A673 (cell line): ENCODE data around the gene ZNF841. TPM values are rescaled to one million over a fixed set of nuclear protein-coding genes. Genes with fewer than 3 reads are reported as not detected.

ENCODE experiments used
- BruUV-seq: library from RNA; stranded (reverse); fragments of 400-500 nt; replicated peaks from 2 replicates; lab custom pipeline; 2021; lab: Mats Ljungman, UMichigan
- CTCF ChIA-PET: fragments of 300-600 bp; sonication (Branson Sonifier 250); formaldehyde crosslinking; loops from one replicate; lab custom pipeline; 2022; ENCODE audit warnings: antibody characterized with exemption; lab: Charles Lee
- POLR2A ChIA-PET: fragments of 300-600 bp; sonication (Branson Sonifier 250); formaldehyde crosslinking; loops from one replicate; lab custom pipeline; 2022; ENCODE audit warnings: antibody characterized with exemption; ENCODE audit not compliant: low non-redundant PET; lab: Charles Lee
- DNase-seq: peaks from one replicate; pipeline ENCODE4 v3.0.0-alpha.2; 2015; ENCODE audit warnings: low spot score
- H3K27ac ChIP-seq: fragments of 200-600 bp; sonication (generic); 2 replicates; pipeline ENCODE4 v1.5.1; 2016; ENCODE audit warnings: mixed run types, low read depth, mild to moderate bottlenecking, mixed read lengths, antibody characterized with exemption, low read length; ENCODE audit not compliant: poor library complexity, severe bottlenecking
- H3K27me3 ChIP-seq: fragments of 200-600 bp; sonication (generic); replicated peaks from 2 replicates; pipeline ENCODE4 v1.6.1; 2017; ENCODE audit warnings: mixed run types, low read depth, mild to moderate bottlenecking, mixed read lengths, antibody characterized with exemption, low read length; ENCODE audit not compliant: insufficient read depth, poor library complexity
- H3K36me3 ChIP-seq: fragments of 200-600 bp; sonication (generic); 2 replicates; pipeline ENCODE4 v1.6.1; 2016; ENCODE audit warnings: mixed run types, mild to moderate bottlenecking, mixed read lengths, antibody characterized with exemption, low read length; ENCODE audit not compliant: insufficient read depth, poor library complexity, severe bottlenecking
- H3K4me1 ChIP-seq: fragments of 200-600 bp; sonication (generic); 2 replicates; pipeline ENCODE4 v1.6.1; 2017; ENCODE audit warnings: mixed run types, mild to moderate bottlenecking, mixed read lengths, antibody characterized with exemption, low read length; ENCODE audit not compliant: insufficient read depth, poor library complexity, severe bottlenecking
- H3K4me3 ChIP-seq: fragments of 200-600 bp; sonication (generic); 2 replicates; pipeline ENCODE4 v1.5.1; 2016; ENCODE audit warnings: low read depth, mixed run types, mild to moderate bottlenecking, mixed read lengths, low read length; ENCODE audit not compliant: poor library complexity, severe bottlenecking
- H3K9me3 ChIP-seq: fragments of 200-600 bp; sonication (generic); 2 replicates; pipeline ENCODE4 v1.6.1; 2016; ENCODE audit warnings: mixed run types, low read depth, mild to moderate bottlenecking, mixed read lengths, antibody characterized with exemption, low read length; ENCODE audit not compliant: poor library complexity, severe bottlenecking
- EZH2 ChIP-seq: fragments of 200-600 bp; sonication (generic); IDR thresholded peaks from 2 replicates; pipeline ENCODE4 v1.6.1; 2017; ENCODE audit warnings: borderline replicate concordance, low read depth, mild to moderate bottlenecking, mixed read lengths, antibody characterized with exemption, low read length; ENCODE audit not compliant: poor library complexity, severe bottlenecking
- intact Hi-C: fragments of 100-400 bp; cut with micrococcal nuclease; formaldehyde crosslinking; loops from one replicate; pipeline ENCODE4 v1.10.0; 2022; ENCODE audit not compliant: unreplicated experiment
- total RNA-seq: library from RNA; stranded (reverse); gene quantifications from 2 replicates; pipeline ENCODE4 v1.2.3, GENCODE V29; 2021
- TF ChIP-seq, protein P1 (sequence below): fragments of 300-800, 200-600 bp; sonication (generic); conservative IDR thresholded peaks from 2 replicates; pipeline ENCODE4 v1.5.1; 2017; ENCODE audit warnings: low read depth, mild to moderate bottlenecking, antibody characterized with exemption, low read length, moderate library complexity, mixed read lengths

The ZNF841 gene
- total RNA-seq, 1 experiment from 2014 or later, result 15.7 TPM

DNA sequence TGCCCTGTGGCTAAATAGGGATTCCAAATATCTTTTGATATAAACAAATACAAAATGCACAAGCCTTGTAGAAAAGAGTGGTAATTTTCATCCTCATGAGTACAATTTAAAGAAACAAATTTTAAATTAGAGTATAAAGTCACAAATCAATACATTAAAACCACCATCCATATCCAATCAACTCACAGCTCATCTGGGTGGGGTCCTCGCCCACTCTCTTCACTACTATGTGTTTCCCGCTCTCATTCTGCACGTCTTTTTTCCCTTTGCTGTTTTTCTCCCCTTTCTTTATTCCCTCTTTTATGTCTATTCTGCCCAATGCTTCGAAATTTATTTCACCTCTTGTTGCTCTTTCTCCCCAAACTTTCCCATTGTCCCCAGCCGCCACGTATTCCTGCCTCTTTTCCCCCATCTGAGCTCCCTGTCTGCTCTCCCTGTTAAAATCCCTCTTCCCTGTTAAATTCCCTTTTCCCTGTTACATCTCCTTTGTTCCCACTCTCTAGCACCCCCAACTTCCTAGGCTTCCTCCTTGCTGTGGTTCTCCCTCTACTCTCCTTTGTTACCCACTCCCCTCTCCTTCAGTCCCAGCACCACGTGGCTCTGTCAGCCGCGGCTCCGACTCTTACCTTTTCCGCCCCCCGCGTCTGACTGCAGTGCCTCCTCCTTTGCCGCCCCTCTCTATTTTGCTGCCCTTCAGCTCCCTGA lies 42.9 kb upstream of the ZNF841 start:
- Histone ChIP-seq H3K36me3 (no peaks in the 10 kb centered on the region), H3K27ac (peak overlapping the region; percentile 87), H3K4me1 (no peaks in the 10 kb centered on the region), H3K27me3 (no peaks in the 10 kb centered on the region), H3K4me3 (peak overlapping the region; percentile 82), H3K9me3 (peaks cover 28% of the 10 kb centered on the region)
- intact Hi-C loops, result no loop called here
- TSS peak; percentile 59 for BruUV-seq
- CTCF ChIA-PET, result no interaction called here
- POLR2A ChIA-PET, result interaction anchor here (0.6 kb wide), 1 partner anchor 90 kb away, joined by 8 read pairs; the partner anchor contains the start of gene ZNF432
- DNase-seq, result peak; percentile 61
- no peak for TF ChIP-seq EZH2
- TF ChIP-seq, protein P1, sequence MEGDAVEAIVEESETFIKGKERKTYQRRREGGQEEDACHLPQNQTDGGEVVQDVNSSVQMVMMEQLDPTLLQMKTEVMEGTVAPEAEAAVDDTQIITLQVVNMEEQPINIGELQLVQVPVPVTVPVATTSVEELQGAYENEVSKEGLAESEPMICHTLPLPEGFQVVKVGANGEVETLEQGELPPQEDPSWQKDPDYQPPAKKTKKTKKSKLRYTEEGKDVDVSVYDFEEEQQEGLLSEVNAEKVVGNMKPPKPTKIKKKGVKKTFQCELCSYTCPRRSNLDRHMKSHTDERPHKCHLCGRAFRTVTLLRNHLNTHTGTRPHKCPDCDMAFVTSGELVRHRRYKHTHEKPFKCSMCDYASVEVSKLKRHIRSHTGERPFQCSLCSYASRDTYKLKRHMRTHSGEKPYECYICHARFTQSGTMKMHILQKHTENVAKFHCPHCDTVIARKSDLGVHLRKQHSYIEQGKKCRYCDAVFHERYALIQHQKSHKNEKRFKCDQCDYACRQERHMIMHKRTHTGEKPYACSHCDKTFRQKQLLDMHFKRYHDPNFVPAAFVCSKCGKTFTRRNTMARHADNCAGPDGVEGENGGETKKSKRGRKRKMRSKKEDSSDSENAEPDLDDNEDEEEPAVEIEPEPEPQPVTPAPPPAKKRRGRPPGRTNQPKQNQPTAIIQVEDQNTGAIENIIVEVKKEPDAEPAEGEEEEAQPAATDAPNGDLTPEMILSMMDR, result no peak

DNA sequence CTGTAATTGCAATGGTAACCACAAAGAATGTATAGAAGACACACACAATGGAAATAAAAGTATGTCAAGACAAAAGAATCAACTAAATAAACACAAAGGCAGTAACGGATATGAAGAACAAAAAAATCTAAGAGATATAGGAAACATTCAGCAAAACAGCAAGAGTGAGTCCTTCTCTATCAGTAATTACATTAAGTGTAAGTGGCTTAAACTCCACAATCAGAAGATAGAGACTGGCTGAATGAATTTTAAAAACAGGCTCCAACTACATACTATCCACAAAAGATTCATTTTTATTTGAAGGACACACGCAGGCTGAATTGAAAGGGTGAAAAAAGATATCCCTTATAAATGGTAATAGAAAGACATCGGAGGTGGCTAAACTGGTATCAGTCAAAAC lies 24.7 kb upstream of the ZNF841 start:
- Histone ChIP-seq H3K27me3 (no peaks in the 10 kb centered on the region), H3K9me3 (peaks cover 93% of the 10 kb centered on the region), H3K36me3 (peaks cover 80% of the 10 kb centered on the region), H3K4me1 (no peaks in the 10 kb centered on the region), H3K27ac (no peak overlapping the region), H3K4me3 (no peak overlapping the region)
- TF ChIP-seq, protein P1, result no peak
- no peak for TF ChIP-seq EZH2
- ChIA-PET POLR2A (no interaction called here), CTCF (no interaction called here)
- intact Hi-C loops, result no loop called here
- DNase-seq, result no peak
- no TSS peak for BruUV-seq

DNA sequence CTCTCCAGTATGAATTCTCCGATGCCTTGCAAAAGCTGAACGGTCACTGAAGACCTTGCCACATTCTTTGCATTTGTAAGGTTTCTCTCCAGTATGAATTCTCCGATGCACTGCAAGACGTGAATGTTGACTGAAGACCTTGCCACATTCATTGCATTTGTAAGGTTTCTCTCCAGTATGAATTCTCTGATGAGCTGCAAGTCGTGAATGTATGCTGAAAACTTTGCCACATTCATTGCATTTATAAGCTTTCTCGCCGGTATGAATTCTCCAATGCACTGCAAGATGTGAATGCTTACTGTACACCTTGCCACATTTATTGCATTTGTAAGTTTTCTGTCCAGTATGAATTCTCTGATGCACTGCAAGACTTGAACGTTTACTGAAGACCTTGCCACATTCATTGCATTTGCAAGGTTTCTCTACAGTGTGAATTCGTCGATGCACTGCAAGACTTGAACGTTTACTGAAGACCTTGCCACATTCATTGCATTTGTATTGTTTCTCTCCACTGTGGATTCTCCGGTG lies 20.0 kb upstream of the ZNF841 start:
- TF ChIP-seq EZH2, result no peak
- TF ChIP-seq, protein P1, result no peak
- intact Hi-C loops, result no loop called here
- H3K27ac ChIP-seq, result no peak overlapping the region
- peaks cover 98% of the 10 kb centered on the region for H3K9me3 ChIP-seq
- BruUV-seq, result no TSS peak
- H3K27me3 ChIP-seq, result no peaks in the 10 kb centered on the region
- POLR2A ChIA-PET, result no interaction called here
- H3K36me3 ChIP-seq, result peaks cover 36% of the 10 kb centered on the region
- no peak overlapping the region for H3K4me3 ChIP-seq
- DNase-seq, result no peak
- no peaks in the 10 kb centered on the region for H3K4me1 ChIP-seq
- CTCF ChIA-PET, result no interaction called here
